Spleen (tissue), 11 donors: ENCODE results near the gene KRT78. TPM values are rescaled to one million over a fixed set of nuclear protein-coding genes. Genes with fewer than 3 reads are reported as not detected.
A peak's percentile ranks its signal among the peaks of the same experiment; 100 is the strongest.

Experiments
- DNase-seq: peaks from one replicate; pipeline ENCODE4 v3.0.0-alpha.2; 2020
- H3K27ac ChIP-seq, 8 donors: fragments of 200-600 bp; sonication (generic) in 7 of 8; 1 replicate in 4 of 8; 2 replicates in 4 of 8; pipeline versions ENCODE4 v1.5.0 to v1.8.0; 2016 to 2021; ENCODE audit warnings: inconsistent platforms in 4 of 8, mild to moderate bottlenecking in 4 of 8, moderate library complexity in 1 of 8
- H3K27me3 ChIP-seq, 7 donors: fragments of 200-600 bp; sonication (generic) in 6 of 7; replicated peaks in 1 of 7; 1 replicate in 4 of 7; 2 replicates in 3 of 7; pipeline versions ENCODE4 v1.5.0 to v1.8.0; 2016 to 2021; ENCODE audit warnings: inconsistent platforms in 3 of 7, mild to moderate bottlenecking in 1 of 7
- H3K36me3 ChIP-seq, 6 donors: fragments of 200-600 bp; sonication (generic) in 5 of 6; 1 replicate in 4 of 6; 2 replicates in 2 of 6; pipeline versions ENCODE4 v1.5.0 to v1.8.0; 2016 to 2021; ENCODE audit warnings: inconsistent platforms in 2 of 6
- H3K4me1 ChIP-seq, 6 donors: fragments of 200-600 bp; sonication (generic) in 5 of 6; 1 replicate in 3 of 6; 2 replicates in 3 of 6; pipeline versions ENCODE4 v1.5.0 to v1.8.0; 2016 to 2021; ENCODE audit warnings: inconsistent platforms in 3 of 6
- H3K4me3 ChIP-seq, 8 donors: fragments of 200-600 bp; sonication (generic) in 7 of 8; 1 replicate in 4 of 8; 2 replicates in 4 of 8; pipeline versions ENCODE4 v1.5.0 to v1.8.0; 2016 to 2021; ENCODE audit warnings: inconsistent platforms in 4 of 8, mild to moderate bottlenecking in 4 of 8, moderate library complexity in 2 of 8
- H3K9me3 ChIP-seq, 8 donors: fragments of 200-600 bp; sonication (generic) in 7 of 8; 1 replicate in 4 of 8; 2 replicates in 4 of 8; pipeline versions ENCODE4 v1.5.0 to v1.8.0; 2016 to 2021; ENCODE audit warnings: inconsistent platforms in 4 of 8
- CTCF ChIP-seq, 11 experiments: fragments of 200-600 bp in 7 of 11; fragments of 450-650 bp in 4 of 11; sonication (generic) in 4 of 11; IDR thresholded peaks in 8 of 11; conservative IDR thresholded peaks in 3 of 11; 1 replicate in 7 of 11; 2 replicates in 4 of 11; pipeline versions ENCODE4 v1.4.0 to v1.8.0; 2016 to 2021; ENCODE audit warnings: antibody characterized with exemption in 11 of 11, inconsistent platforms in 4 of 11, mild to moderate bottlenecking in 1 of 11
- POLR2A ChIP-seq, 3 donors: fragments of 450-650 bp; IDR thresholded peaks; one replicate each; pipeline ENCODE4 v1.5.1; 2017; ENCODE audit warnings: antibody characterized with exemption in 3 of 3, mild to moderate bottlenecking in 1 of 3
- POLR2AphosphoS5 ChIP-seq, 3 donors: sonication (generic); formaldehyde crosslinking; IDR thresholded peaks; one replicate each; pipeline ENCODE4 v1.5.1; 2017; ENCODE audit warnings: antibody characterized with exemption in 3 of 3
- WGBS, 5 donors: extraction: QIAGEN DNeasy Blood & Tissue Kit in 3 of 5; methylation state at CpG; one replicate each; pipeline versions ENCODE4 v1.1.5 to v1.1.7; 2013 to 2018; 5-methylcytosine and 5-hydroxymethylcytosine counted together
- intact Hi-C: fragments of 100-400 bp; cut with DNase I; formaldehyde crosslinking; loops from one replicate; pipeline ENCODE4 v1.15.0; 2023; ENCODE audit warnings: low total_unique reads
- polyA plus RNA-seq, 3 donors: library from polyadenylated mRNA; stranded (reverse); fragments of 200-250 nt; gene quantifications; one replicate each; pipeline ENCODE4 v1.2.1, GENCODE V29; 2013
- total RNA-seq, 7 donors: library from RNA; depleted of rRNA in 3 of 7; stranded (reverse); fragments of >200 nt in 3 of 7; fragmentation: NEBNext Ultra II Directional in 4 of 7; extraction: Animal tissue kit (Norgen Biotek cat#: 25700) in 4 of 7; gene quantifications; one replicate each; pipeline versions ENCODE4 v1.1.0 to v1.2.1, GENCODE V29; 2016 to 2021
- donor health status: healthy with polysubstance abuse.
- donor health status: DM: no; HTN: no; CAD: no; lungs with moderate emphysema.
- donor health status: DM: no; HTN: no; CAD: no.
- donor health status: Bipolar disorder and iron deficiency.
- donor health status: healthy.
- donor health status: DM: no; HTN: no; CAD: no.
- donor health status: DM: yes; HTN: yes; CAD: no.

Gene KRT78
- total and polyA plus RNA-seq, 10 donors: 0.24 to 0.83 TPM; not detected in 8

- TF ChIP-seq POLR2A (IDR thresholded peaks at IDR 0.05) (no peak), CTCF (IDR thresholded peaks at IDR 0.05 in 8 of 11, conservative IDR thresholded peaks at IDR 0.05 in 3 of 11) (no peak), POLR2AphosphoS5 (IDR thresholded peaks at IDR 0.05) (no peak)
- no peaks in the 10 kb centered on the region for H3K36me3 ChIP-seq
- peaks cover 0 to 1% (median 0%) of the 10 kb centered on the region in 7 donors for H3K27me3 ChIP-seq
- intact Hi-C loops: no loop called here
- H3K4me1 ChIP-seq: peaks cover 0 to 38% (median 20%) of the 10 kb centered on the region in 6 donors
- H3K9me3 ChIP-seq: no peaks in the 10 kb centered on the region
- 5 to 22% (median 8%) methylated on average over 4 to 9 of the region's 9 CpGs for WGBS, 5 donors
- no peak overlapping the region for H3K4me3 ChIP-seq
- DNase-seq: no peak
- no peak overlapping the region for H3K27ac ChIP-seq
Observed at GRCh38 chr12:52867642-52868041, 18.8 kb upstream of the KRT78 start.

- no peak for DNase-seq
- H3K4me1 ChIP-seq: peaks cover 0 to 38% (median 20%) of the 10 kb centered on the region in 6 donors
- no peaks in the 10 kb centered on the region for H3K9me3 ChIP-seq
- intact Hi-C loops: no loop called here
- TF ChIP-seq CTCF (IDR thresholded peaks at IDR 0.05 in 8 of 11, conservative IDR thresholded peaks at IDR 0.05 in 3 of 11) (no peak), POLR2AphosphoS5 (IDR thresholded peaks at IDR 0.05) (no peak), POLR2A (IDR thresholded peaks at IDR 0.05) (no peak)
- 87 to 91% (median 90%) methylated on average over 5 of the region's 5 CpGs for WGBS, 5 donors
- H3K4me3 ChIP-seq: no peak overlapping the region
- no peaks in the 10 kb centered on the region for H3K27me3 ChIP-seq
- H3K36me3 ChIP-seq: no peaks in the 10 kb centered on the region
- no peak overlapping the region for H3K27ac ChIP-seq
Observed at GRCh38 chr12:52867152-52867551, 18.4 kb upstream of the KRT78 start.

- H3K27ac ChIP-seq: no peak overlapping the region
- no peaks in the 10 kb centered on the region for H3K27me3 ChIP-seq
- WGBS, 5 donors: 53 to 81% (median 68%) methylated on average over 7 to 10 of the region's 10 CpGs
- TF ChIP-seq CTCF (IDR thresholded peaks at IDR 0.05 in 8 of 11, conservative IDR thresholded peaks at IDR 0.05 in 3 of 11) (peak in 9 of 11 experiments; percentile 38 to 79 (median 61)), POLR2AphosphoS5 (IDR thresholded peaks at IDR 0.05) (no peak)
- H3K4me3 ChIP-seq: no peak overlapping the region
- intact Hi-C loops: no loop called here
- DNase-seq: no peak
- H3K9me3 ChIP-seq: no peaks in the 10 kb centered on the region
- H3K36me3 ChIP-seq: no peaks in the 10 kb centered on the region
- H3K4me1 ChIP-seq: peaks cover 0 to 20% (median 10%) of the 10 kb centered on the region in 6 donors
Observed at GRCh38 chr12:52865090-52865944, 16.5 kb upstream of the KRT78 start.

DNA sequence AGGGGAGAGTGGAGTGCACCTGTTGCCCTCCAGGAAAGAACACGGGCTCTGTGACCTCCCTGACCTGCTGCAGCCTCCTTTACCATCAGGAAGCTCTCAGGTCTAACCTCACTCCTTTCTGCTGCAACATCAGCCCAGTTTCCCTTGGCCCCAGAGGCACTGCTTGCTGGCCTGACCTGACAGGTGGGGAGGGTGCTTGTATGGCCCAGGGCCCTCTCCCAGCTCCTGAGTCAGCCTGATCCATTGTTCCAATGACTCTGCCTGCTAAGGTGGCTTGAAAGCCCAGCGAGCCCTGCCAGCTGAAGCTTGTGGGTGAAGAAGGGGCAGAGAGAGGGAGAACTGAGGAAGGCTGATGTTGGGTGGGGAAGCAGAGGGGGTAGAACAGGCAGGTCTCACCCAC lies 13.2 kb upstream of the KRT78 start:
- intact Hi-C loops: loop anchor here (5.0 kb wide), 1 partner anchor 280 kb away; no protein-coding TSS in a partner anchor
- no peak for DNase-seq
- Histone ChIP-seq H3K9me3 (no peaks in the 10 kb centered on the region), H3K36me3 (no peaks in the 10 kb centered on the region), H3K27me3 (no peaks in the 10 kb centered on the region), H3K4me1 (peaks cover 0 to 2% (median 0%) of the 10 kb centered on the region in 6 donors), H3K27ac (no peak overlapping the region), H3K4me3 (no peak overlapping the region)
- 48 to 86% (median 76%) methylated on average over 2 of the region's 2 CpGs for WGBS, 5 donors
- TF ChIP-seq POLR2A (IDR thresholded peaks at IDR 0.05) (no peak), CTCF (IDR thresholded peaks at IDR 0.05 in 8 of 11, conservative IDR thresholded peaks at IDR 0.05 in 3 of 11) (no peak), POLR2AphosphoS5 (IDR thresholded peaks at IDR 0.05) (no peak)
